ENCODE measurements around the gene PTGIS. TPM values are rescaled to one million over a fixed set of nuclear protein-coding genes. Genes with fewer than 3 reads are reported as not detected.

PTGIS gene
- total RNA-seq, 4 donors from 2014 or later = 3.5 to 30.5 (median 11.1) TPM

GRCh38 chr20:49575551-49576060 is 7.7 kb upstream of the PTGIS start:
- DNase-seq = no peak
- H3K4me1 ChIP-seq = no peaks in the 10 kb centered on the region
- no peak overlapping the region for H3K27ac ChIP-seq
- TF ChIP-seq, protein P1, sequence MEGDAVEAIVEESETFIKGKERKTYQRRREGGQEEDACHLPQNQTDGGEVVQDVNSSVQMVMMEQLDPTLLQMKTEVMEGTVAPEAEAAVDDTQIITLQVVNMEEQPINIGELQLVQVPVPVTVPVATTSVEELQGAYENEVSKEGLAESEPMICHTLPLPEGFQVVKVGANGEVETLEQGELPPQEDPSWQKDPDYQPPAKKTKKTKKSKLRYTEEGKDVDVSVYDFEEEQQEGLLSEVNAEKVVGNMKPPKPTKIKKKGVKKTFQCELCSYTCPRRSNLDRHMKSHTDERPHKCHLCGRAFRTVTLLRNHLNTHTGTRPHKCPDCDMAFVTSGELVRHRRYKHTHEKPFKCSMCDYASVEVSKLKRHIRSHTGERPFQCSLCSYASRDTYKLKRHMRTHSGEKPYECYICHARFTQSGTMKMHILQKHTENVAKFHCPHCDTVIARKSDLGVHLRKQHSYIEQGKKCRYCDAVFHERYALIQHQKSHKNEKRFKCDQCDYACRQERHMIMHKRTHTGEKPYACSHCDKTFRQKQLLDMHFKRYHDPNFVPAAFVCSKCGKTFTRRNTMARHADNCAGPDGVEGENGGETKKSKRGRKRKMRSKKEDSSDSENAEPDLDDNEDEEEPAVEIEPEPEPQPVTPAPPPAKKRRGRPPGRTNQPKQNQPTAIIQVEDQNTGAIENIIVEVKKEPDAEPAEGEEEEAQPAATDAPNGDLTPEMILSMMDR (IDR thresholded peaks at IDR 0.05) = no peak
- TF ChIP-seq POLR2A (IDR thresholded peaks at IDR 0.05) = no peak
- no peaks in the 10 kb centered on the region for H3K36me3 ChIP-seq
- H3K4me3 ChIP-seq = no peak overlapping the region
- H3K27me3 ChIP-seq = no peaks in the 10 kb centered on the region
- H3K9me3 ChIP-seq = no peaks in the 10 kb centered on the region

DNA sequence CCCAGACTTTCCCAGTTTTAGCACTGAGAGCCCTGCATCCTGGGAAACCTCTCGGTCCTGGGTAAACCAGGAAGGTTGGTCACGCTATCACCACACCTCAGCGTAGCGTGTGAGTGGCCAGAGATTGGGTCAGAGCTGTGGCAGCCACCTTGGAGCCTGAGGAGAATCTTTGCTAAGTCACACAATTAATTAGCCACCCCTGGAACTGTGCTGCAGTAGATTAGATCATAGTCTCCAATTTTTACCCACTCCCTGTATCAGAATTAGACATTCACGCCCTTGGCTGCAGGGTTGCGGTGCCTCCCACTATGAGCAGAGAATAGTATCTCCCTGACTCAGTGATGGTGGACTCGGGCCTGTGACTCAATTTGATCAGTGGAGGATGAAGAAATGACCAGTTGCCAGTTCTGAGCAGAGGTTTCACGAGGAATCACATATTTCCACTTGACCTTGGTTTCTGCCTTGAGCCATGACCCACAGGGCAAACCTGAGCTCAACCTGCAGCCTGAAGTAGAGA is 6.0 kb upstream of the PTGIS start:
- no peak for DNase-seq
- no peaks in the 10 kb centered on the region for H3K27me3 ChIP-seq
- peak overlapping the region in 1 of 4 donors; percentile 25 for H3K27ac ChIP-seq
- TF ChIP-seq POLR2A (IDR thresholded peaks at IDR 0.05) = no peak
- TF ChIP-seq, protein P1 (IDR thresholded peaks at IDR 0.05) = no peak
- no peaks in the 10 kb centered on the region for H3K36me3 ChIP-seq
- no peaks in the 10 kb centered on the region for H3K4me1 ChIP-seq
- no peaks in the 10 kb centered on the region for H3K9me3 ChIP-seq
- no peak overlapping the region for H3K4me3 ChIP-seq

GRCh38 chr20:49572857-49573256 is 4.9 kb upstream of the PTGIS start:
- H3K9me3 ChIP-seq = no peaks in the 10 kb centered on the region
- peaks cover 0 to 2% (median 1%) of the 10 kb centered on the region in 4 donors for H3K4me1 ChIP-seq
- H3K4me3 ChIP-seq = no peak overlapping the region
- peaks cover 0 to 2% of the 10 kb centered on the region in 2 donors for H3K27me3 ChIP-seq
- no peak overlapping the region for H3K27ac ChIP-seq
- TF ChIP-seq, protein P1 (IDR thresholded peaks at IDR 0.05) = no peak
- no peak for TF ChIP-seq POLR2A (IDR thresholded peaks at IDR 0.05)
- H3K36me3 ChIP-seq = no peaks in the 10 kb centered on the region
- DNase-seq = no peak

DNA sequence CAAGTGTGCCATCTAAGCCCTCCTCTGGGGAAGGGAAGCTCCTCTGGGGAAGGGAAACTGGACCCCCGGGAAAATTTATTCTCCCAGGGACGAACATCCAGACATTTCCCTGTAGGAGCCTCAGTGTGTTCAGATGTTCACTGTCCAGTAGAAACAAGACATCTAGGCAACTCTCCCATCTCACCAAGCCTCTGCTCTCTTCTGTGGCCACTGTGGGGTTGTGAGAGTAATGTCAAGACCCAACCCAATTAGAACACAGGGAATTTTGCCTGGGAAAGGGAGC is 3.6 kb upstream of the PTGIS start:
- no peaks in the 10 kb centered on the region for H3K36me3 ChIP-seq
- H3K9me3 ChIP-seq = no peaks in the 10 kb centered on the region
- no peak overlapping the region for H3K4me3 ChIP-seq
- TF ChIP-seq, protein P1 (IDR thresholded peaks at IDR 0.05) = no peak
- TF ChIP-seq POLR2A (IDR thresholded peaks at IDR 0.05) = no peak
- H3K27me3 ChIP-seq = peaks cover 0 to 9% of the 10 kb centered on the region in 2 donors
- DNase-seq = peak in 1 of 3 donors; percentile 10
- peaks cover 0 to 8% (median 3%) of the 10 kb centered on the region in 4 donors for H3K4me1 ChIP-seq
- H3K27ac ChIP-seq = no peak overlapping the region

DNA sequence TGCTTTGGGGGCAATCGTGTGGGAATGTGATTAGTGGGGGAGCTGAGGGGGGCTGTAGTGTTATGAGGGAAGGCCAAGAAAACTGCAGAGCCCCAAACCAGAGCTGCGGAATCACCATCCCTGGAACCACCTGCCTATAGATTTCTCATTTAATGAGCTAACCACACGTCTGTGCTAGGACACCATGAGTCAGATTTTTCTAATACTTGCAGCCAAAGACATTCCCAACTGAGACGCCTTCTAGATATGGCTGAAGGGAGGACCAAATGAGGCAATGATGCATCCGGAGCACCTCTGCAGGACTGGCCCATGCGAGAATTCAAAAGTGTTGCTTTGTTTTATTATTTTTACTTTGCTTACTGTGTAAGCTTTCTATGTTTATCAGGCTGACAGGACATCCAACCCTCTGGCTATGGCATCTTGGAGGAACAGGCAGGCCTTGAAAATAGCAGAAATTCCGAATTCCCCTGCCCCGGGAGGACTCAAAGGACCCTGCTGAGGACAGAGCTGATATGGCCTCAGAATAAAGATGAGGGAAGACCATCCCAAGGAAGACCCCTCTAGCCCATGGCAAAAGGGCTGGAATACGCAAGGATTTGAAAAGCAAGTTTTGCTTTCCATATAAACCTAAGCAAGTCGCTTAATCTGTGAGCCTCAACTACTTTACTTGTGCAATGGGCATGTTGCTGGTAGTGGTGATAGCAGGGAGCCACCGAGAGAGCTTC is 3.1 kb upstream of the PTGIS start:
- Histone ChIP-seq H3K4me1 (peaks cover 0 to 8% (median 3%) of the 10 kb centered on the region in 4 donors), H3K27ac (no peak overlapping the region), H3K9me3 (no peaks in the 10 kb centered on the region), H3K4me3 (no peak overlapping the region), H3K36me3 (no peaks in the 10 kb centered on the region), H3K27me3 (peaks cover 0 to 9% of the 10 kb centered on the region in 2 donors)
- peak in 1 of 3 donors; percentile 7 for DNase-seq
- no peak for TF ChIP-seq POLR2A (IDR thresholded peaks at IDR 0.05)
- TF ChIP-seq, protein P1 (IDR thresholded peaks at IDR 0.05) = no peak

Data from Peyer's patch (tissue), 4 donors.